Measurements from ENCODE around the gene PRSS21.

The PRSS21 gene

GRCh38 chr16:2813771-2814221 is 3.2 kb upstream of the PRSS21 start:
- no peak overlapping the region for H3K4me3 ChIP-seq (ENCODE audit: control insufficient read depth, low read depth, low read length)
- TF ChIP-seq CTCF (IDR thresholded peaks at IDR 0.05; ENCODE audit: control insufficient read depth, insufficient read depth, low read depth, low read length, missing control alignments) = no peak
- no peak for DNase-seq (ENCODE audit: low read depth)

GRCh38 chr16:2814551-2815298 is 2.3 kb upstream of the PRSS21 start:
- no peak overlapping the region for H3K4me3 ChIP-seq (ENCODE audit: control insufficient read depth, low read depth, low read length)
- no peak for DNase-seq (ENCODE audit: low read depth)
- no peak for TF ChIP-seq CTCF (IDR thresholded peaks at IDR 0.05; ENCODE audit: control insufficient read depth, insufficient read depth, low read depth, low read length, missing control alignments)

GRCh38 chr16:2815299-2815771 is 1.7 kb upstream of the PRSS21 start:
- no peak for DNase-seq (ENCODE audit: low read depth)
- no peak for TF ChIP-seq CTCF (IDR thresholded peaks at IDR 0.05; ENCODE audit: control insufficient read depth, insufficient read depth, low read depth, low read length, missing control alignments)
- no peak overlapping the region for H3K4me3 ChIP-seq (ENCODE audit: control insufficient read depth, low read depth, low read length)

GRCh38 chr16:2817340-2818271 is 569 bp downstream of the PRSS21 start:
- TF ChIP-seq CTCF (IDR thresholded peaks at IDR 0.05; ENCODE audit: control insufficient read depth, insufficient read depth, low read depth, low read length, missing control alignments) = no peak
- H3K4me3 ChIP-seq (ENCODE audit: control insufficient read depth, low read depth, low read length) = no peak overlapping the region
- DNase-seq (ENCODE audit: low read depth) = no peak

- no peak overlapping the region for H3K4me3 ChIP-seq (ENCODE audit: control insufficient read depth, low read depth, low read length)
- no peak for TF ChIP-seq CTCF (IDR thresholded peaks at IDR 0.05; ENCODE audit: control insufficient read depth, insufficient read depth, low read depth, low read length, missing control alignments)
- DNase-seq (ENCODE audit: low read depth) = no peak
Observed at GRCh38 chr16:2818272-2818876, 1.3 kb downstream of the PRSS21 start.

GRCh38 chr16:2819179-2819938 is 2.3 kb downstream of the PRSS21 start:
- DNase-seq (ENCODE audit: low read depth) = no peak
- TF ChIP-seq CTCF (IDR thresholded peaks at IDR 0.05; ENCODE audit: control insufficient read depth, insufficient read depth, low read depth, low read length, missing control alignments) = no peak
- no peak overlapping the region for H3K4me3 ChIP-seq (ENCODE audit: control insufficient read depth, low read depth, low read length)
